ENCODE measurements around the gene SOWAHB. TPM values are rescaled to one million over a fixed set of nuclear protein-coding genes. Genes with fewer than 3 reads are reported as not detected.
A peak's percentile ranks its signal among the peaks of the same experiment; 100 is the strongest.

The SOWAHB gene, protein sequence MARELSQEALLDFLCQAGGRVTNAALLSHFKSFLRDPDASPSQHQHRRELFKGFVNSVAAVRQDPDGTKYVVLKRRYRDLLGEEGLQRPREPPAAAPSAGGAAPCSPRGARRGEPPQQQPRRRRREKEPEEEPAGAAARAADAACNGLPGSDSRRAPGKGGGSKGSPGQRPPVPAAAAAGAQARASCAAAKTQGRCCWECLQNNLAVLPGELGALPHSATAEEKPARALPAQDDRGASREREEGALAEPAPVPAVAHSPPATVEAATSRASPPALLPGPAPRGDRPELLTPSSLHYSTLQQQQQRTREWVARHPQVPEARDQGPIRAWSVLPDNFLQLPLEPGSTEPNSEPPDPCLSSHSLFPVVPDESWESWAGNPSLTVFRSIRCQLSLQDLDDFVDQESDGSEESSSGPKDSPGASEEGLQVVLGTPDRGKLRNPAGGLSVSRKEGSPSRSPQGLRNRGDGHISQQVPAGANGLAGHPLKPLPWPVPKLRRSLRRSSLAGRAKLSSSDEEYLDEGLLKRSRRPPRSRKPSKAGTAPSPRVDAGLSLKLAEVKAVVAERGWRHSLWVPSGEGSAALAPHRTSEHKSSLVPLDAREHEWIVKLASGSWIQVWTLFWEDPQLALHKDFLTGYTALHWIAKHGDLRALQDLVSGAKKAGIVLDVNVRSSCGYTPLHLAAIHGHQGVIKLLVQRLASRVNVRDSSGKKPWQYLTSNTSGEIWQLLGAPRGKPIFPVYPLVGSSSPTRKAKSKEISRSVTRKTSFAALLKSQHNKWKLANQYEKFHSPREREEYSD
- total RNA-seq (2014; rRNA removed; shearing (Covaris generic)) = not detected in 2 replicates

DNA sequence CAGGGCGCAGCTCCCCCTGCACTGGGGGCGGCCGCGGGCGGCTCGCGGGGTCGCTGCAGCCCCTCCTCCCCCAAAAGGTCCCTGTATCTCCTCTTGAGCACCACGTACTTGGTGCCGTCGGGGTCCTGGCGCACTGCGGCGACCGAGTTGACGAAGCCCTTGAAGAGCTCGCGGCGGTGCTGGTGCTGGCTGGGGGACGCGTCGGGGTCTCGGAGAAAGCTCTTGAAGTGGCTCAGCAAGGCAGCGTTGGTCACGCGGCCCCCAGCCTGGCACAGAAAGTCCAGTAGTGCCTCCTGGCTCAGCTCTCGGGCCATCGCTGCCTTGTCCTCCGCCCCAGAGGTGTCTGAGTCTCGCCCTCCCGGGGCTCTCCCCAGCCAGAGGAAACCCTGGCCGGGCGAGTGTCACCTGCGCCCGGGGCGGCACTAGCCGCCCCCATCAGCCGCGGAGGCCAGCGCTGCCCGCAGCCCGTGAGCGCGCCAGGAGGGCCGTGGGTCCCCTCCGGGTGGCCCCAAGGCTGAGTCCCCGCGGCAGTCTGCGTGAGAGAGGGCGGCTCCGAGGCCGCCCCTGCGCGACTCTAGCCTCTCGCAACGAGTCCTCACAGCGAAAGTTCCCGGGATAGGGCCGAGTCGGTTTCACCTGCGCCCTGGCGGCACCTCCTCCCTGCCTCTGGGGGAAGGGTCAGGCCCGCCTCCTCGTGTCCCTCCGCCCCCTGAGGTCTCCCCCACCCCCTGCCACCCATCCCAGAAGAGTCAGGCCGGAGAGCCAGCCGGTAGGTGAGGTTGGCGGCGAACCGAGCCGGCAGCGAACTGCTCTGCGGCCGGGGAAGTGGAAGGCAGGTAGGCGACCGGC, at the start of gene SOWAHB:
TSS of gene SOWAHB (minus strand) at position 609 of the 849 bp plus-strand sequence. CDS start at position 314, 295 bp downstream.
- DNase-seq (ENCODE audit: low spot score) = no peak

DNA sequence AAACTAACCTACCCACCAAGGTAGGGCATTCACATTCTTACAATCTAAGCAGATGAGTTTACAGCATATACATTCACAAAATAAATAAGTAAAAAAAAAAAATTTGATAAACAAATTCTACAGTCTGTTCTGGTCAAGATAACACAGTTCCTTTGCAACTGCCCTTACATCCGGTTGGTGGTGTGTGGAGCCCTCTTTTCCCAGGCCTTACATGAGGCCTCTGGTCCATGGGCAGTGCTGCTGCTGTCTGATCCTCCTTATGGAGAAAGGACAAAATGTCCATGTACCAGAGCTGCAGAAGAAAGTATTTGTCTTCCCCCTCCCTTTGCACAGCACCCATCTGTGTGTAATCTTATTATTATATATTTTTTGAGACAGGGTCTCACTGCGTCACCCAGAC, 49.4 kb upstream of the SOWAHB start:
- no peak for DNase-seq (ENCODE audit: low spot score)

DNA sequence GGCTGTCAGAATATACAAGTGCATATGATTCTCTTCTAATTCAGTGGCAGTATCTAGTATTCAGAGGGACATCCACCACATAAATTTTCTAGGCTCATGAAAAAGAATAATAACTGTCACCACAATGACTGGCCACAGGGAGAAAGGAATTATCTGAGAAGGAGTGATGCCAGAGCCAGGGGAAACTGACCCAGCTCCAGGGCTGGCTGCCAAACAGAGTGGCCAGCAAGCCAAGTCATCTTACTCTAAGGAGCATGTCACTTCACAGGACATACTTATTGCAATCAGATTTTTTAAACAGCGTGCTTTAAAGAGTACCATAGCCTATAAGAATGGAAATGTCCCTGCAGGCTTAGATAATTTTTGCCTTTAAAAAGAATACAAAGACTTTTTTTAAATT, 45.8 kb upstream of the SOWAHB start:
- peak; percentile 23 for DNase-seq (ENCODE audit: low spot score)

DNA sequence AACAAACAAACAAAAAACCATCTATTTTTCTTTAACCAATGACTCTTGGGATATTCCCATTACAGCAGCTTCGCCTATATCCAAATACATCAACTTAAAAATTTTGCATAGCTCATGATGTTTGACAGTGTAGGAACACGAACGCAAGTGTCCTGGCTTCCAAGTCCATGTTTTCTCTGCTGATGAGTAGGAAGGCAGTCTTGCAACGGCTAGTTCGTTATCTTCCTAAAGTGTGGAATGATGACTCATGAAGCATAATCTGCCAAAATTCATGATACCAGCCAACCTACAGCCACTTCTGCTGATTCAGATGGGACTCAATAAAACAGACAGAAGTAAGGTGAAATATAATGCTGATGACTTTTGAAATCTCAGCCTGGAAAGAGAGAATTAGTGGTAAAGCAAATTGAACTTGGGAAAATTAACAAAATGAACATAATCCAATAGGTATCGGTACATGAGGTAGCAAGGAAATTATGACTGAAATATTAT, 45.2 kb upstream of the SOWAHB start:
- peak; percentile 73 for DNase-seq (ENCODE audit: low spot score)

DNA sequence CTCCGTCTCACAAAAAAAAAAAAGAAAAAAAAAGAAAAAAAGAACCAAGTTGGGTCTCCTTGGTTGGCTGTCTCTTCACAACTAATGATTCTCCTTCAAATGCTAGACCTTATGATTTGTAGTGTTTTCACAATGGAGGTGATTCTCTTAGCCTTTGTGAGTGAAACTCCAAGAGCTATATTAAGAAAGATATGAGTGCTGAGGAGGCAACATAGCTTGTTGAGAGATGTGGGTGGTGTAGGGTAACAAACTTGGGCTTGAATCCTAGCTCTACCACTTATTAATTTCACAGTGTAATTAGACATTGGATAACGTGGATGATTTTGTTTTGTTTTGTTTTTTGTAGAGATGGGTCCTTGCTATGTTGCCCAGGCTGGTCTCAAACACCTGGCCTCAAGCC, 41.2 kb upstream of the SOWAHB start:
- DNase-seq (ENCODE audit: low spot score) = no peak

DNA sequence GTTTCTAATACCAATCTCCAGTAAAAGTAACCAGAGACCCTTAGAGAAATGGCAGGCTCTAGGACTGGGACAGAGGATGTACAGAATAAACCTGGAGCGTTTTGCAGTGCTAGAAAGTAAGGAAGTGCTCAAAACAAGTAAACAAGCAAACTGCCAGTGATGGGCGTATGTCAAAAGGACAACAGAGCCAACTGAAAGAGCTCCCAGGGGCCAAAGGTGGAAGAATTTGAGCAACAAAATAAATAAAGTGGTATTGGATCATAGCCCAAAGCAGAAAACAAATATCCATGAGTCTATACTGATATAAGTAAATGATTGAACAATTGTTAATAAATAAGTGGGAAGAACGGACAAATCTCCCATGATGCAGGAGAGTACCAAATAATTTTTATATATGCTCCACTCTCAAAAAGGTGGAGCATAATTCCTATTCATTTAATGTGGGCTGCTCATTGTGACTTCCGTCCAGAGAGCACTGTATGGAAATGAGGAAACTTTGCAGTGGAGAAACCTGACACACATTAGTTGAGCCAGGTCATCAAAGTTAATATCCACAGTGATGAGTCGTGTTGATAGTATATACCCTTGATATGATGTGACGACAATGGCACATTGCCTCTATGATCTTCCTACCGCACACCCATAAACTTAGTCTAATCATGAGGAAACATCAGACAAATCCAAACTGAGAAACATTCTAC, 33.8 kb upstream of the SOWAHB start:
- no peak for DNase-seq (ENCODE audit: low spot score)

DNA sequence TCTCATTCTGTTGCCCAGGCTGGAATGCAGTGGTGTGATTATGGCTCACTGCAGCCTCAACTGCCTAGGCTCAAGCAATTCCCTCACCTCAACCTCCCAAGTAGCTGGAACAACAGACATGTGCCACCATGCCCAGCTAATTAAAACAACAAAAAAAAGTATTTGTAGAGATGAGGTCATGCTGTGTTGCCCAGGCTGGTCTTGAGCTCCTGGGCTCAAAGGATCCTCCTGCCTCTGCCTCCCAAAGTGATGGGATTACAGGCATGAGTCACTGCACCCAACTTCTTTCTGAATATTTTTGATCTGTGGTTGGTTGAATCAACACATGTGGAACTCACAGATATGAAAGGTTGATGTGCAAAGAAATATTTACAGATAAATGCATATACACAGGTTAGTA, 33.1 kb upstream of the SOWAHB start:
- DNase-seq (ENCODE audit: low spot score) = no peak

DNA sequence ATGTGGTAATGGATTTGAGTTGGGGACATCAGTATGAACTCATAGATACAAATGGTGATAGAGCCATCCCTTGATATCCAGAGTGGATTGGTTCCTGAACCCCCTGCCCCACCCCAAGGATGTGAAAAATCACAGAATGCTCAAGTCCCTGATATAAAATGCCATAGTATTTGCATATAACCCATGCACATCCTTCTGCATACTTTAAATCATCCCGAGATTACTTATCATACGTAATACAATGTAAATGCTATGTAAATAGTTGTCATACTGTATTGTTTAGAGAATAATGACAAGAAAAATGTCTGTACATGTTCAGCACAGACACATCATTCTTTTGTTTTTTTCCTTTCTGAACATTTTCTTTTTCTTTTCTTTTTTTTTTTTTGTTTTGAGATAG, 32.7 kb upstream of the SOWAHB start:
- no peak for DNase-seq (ENCODE audit: low spot score)

DNA sequence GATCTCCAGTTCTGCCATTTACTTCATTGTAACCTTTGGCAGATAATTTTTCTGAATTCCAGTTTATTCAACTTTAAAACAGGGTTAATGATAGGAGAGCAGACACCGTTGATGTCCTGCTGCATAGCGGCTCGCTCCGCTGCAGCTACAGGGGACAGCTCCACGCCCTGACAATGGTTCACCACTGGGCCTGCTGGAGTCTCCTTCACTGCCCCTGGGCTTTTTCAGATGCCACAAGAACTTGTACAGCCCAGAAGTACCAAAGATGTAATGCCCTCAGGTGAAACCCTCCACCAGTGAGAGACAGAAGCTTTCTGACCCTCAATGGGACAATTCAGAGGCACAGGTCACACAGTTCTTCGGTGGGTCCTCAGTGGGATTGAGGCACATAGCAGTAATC, 28.9 kb upstream of the SOWAHB start:
- no peak for DNase-seq (ENCODE audit: low spot score)

DNA sequence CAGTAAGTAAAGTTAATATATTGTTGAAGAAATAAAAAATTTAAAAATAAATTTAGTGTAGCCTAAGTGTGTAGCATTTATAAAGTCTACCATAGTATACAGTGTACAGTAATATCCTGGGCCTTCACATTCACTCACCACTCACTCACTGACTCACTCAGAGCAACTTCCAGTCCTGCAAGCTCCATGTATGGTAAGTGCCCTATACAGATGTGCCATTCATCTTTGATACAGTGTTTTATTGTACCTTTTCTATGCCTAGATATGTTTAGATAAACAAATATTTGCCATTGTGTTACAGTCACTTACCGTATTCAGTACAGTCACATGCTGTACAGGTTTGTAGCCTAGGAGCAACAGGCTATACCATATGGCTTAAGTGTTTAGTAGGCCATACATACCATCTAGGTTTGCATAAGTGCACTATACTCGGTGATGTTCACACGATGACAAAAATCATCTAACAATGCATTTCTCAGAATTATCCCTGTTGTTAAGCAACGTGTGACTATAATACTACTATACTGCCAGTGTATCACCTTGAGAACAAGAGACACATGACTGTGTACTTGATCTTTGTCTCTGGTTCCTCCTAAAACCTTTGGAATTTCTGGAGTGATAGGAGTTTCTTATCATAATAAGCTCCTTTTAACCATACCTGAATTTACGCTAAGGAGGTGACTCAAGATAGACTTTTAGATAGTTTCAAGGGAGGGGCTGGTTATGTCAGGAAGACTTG, 25.8 kb upstream of the SOWAHB start:
- no peak for DNase-seq (ENCODE audit: low spot score)

DNA sequence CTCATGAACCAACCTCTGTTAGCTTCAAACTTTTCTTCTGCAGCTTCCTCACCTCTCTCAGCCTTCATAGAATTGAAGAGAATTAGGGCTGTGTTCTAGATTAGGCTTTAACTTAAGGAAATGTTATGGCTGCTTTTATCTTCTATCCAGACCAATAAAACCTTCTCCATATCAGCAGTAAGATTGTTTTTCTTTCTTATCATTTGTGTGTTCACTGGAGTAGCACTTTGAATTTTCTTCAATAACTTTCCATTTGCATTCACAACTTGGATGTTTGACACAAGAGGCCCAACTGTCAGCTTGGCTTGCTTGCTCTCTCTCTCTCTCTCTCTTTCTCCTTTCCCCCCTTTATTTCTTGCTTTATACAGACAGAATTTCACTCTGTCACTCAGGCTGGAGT, 22.8 kb upstream of the SOWAHB start:
- DNase-seq (ENCODE audit: low spot score) = no peak

DNA sequence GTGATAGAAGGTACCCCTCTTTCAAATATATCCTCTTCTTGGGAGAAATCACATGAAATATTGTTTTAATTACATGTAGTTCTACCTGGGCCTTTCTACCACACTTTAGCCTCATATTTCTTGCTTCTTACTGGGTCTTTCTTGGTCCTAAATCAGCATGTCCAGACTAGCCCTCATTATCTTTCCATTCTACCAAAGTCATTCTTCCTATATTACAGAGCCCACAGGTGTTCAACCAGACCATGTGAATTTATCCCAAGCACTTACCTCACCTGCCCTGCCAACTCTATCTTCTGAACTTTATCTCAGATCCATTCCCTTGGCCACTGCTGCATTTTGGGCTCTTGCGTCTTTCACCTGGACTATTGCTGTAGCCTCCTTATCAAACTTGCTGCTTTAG, 11.8 kb upstream of the SOWAHB start:
- no peak for DNase-seq (ENCODE audit: low spot score)

DNA sequence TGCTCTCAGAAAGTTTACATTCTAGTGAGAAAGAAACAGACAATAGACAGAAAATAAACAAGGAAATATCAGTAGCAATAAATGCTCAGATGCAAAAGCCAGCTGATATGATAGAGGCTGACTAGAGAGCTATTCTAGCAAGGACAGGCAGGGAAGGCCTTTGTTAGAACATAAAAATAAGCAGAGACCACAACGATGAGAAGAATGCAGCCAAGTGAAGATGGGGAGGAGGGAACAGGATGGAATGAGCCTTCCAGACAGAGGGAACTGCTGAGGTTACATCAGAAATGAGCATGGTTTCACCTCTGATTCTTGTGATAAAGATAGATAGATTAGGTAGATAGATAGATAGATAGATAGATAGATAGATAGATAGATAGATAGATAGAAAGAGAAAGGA, 7.6 kb upstream of the SOWAHB start:
- no peak for DNase-seq (ENCODE audit: low spot score)

DNA sequence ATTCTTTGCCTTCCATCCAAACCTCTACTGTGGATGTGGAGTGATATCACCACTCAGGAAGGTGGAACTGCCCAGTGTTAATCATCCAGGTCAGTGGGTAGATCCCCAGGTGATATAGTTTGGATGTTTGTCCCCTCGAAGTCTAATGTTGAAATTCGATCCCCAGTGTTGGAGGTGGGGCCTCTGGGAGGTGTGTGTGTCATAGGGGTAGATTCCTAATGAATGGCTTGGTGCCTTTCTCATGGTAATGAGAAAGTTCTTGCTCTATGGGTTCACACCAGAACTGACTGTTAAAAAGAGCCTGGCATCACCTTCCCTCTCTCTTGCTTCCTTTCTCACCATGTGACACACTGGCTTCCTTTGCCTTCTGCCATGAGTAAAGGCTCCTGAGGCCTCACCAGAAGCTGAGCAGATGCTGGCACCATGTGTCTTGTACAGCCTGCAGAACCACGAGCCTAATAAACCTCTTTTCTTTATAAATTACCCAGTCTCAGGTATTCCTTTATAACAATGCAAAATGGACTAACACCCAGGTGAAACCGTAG, 6.8 kb upstream of the SOWAHB start:
- DNase-seq (ENCODE audit: low spot score) = no peak

DNA sequence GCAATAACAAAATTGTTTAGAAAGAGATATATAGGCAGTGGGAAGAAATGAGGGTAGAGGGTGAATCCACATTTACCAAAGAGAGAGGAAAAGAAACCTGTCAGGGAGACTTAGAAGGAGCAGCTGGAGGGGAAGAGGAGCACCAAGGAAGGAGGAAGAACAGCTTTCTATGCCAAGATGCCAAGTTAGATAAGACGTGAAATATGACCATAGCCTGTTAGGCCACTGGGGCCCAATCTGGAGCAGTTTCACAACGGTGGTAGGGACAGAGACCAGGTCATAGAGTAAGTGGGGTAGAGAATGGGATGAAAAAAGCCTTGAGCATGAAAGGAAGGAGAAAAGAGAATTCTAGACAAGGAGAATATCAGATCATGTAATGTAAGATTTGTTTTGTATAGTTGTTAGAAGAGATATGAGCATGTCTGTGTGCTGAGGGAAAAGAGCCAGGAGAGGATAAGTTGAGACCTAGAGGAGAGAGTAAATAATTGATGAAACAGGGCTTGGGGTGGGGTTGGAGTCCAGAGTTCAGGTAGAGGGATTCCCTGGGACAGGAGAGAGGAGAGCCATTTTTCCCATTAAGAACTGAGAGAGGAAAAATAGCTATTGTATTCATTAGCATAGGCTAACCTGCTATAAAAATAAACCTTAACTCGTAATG, 4.4 kb upstream of the SOWAHB start:
- no peak for DNase-seq (ENCODE audit: low spot score)

DNA sequence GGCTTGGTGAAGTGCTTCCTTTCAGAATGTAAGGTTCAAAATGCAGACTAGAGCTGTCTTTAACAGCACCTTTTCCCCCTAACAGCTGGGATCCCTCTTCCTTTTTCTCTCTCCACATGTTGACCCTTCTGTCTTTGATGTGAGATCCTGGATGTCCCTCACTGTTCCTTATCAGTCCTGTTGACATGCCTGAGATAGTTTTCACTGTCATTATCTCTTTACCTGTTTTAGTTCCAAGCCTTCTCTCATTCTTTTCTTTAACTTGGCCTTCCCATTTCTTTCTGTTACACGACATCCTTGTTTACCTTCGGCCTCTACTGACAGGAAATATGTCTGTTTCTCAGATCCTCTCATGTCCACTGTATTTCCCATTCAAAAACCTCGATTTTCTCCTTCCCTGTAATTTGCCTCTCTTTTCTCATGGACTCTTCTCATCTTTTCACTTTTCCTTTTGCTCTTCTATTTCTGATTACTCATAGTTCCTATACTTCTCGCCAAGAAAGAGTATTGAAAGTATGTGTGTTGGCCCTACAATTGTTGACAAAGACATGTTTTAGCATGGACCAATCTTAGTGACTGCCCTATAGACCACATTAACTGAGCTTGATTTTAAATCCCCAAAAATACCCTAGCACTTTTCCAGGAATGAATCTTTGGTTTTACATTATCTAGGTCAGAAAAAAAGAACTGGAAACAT, 1.2 kb upstream of the SOWAHB start:
- no peak for DNase-seq (ENCODE audit: low spot score)

DNA sequence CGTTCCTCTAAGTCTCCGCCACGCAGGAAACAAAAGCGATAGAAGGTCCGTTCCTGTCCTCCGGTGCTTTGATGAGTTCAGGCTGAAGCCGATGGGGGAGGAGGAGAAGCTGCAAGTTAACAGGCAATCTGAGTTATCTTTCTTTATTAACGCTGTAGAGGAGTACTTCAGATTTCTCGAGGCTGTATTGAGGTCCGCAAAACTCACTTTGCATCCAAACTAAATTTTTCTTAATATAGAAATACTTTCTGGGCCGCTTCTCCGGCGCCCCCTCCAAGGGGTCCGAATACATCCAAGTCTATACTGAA, 395 bp upstream of the SOWAHB start:
- no peak for DNase-seq (ENCODE audit: low spot score)

DNA sequence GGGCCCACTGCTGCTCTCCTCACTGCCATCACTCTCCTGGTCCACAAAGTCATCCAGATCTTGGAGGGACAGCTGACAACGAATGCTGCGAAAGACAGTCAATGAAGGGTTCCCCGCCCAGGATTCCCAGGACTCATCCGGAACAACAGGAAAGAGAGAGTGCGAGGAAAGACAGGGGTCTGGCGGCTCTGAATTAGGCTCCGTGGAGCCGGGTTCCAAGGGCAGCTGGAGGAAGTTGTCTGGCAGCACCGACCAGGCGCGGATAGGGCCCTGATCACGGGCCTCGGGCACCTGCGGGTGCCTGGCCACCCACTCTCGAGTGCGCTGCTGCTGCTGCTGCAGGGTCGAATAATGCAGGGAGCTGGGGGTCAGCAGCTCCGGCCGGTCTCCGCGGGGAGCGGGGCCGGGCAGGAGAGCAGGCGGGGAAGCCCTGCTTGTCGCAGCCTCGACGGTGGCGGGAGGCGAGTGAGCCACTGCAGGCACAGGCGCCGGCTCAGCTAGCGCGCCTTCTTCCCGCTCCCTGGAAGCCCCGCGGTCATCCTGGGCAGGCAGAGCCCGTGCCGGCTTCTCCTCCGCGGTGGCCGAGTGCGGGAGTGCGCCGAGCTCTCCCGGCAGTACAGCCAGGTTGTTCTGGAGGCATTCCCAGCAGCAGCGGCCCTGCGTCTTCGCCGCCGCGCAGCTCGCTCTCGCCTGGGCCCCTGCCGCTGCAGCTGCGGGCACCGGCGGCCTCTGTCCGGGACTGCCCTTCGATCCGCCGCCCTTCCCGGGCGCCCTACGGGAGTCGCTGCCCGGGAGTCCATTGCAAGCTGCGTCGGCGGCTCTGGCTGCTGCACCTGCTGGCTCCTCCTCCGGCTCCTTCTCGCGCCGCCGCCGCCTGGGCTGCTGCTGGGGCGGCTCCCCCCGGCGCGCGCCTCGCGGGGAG, 1.1 kb downstream of the SOWAHB start:
- DNase-seq (ENCODE audit: low spot score) = no peak

All from A172 (cell line).